IgD-negative memory B cell (primary cell): ENCODE data around the gene COX4I1. TPM values are rescaled to one million over a fixed set of nuclear protein-coding genes. Genes with fewer than 3 reads are reported as not detected.
"Not testable (repeated sequence)": the region's sequence is repeated elsewhere in the genome, so short reads cannot be mapped to it uniquely, and the experiment has no call there.

Experiments
- H3K27ac Mint-ChIP-seq, 3 donors: one replicate each; pipeline ENCODE4 v1.8.0; 2020 to 2022; ENCODE audit warnings: mild to moderate bottlenecking in 3 of 3, mixed read lengths in 3 of 3, moderate library complexity in 1 of 3
- H3K27me3 Mint-ChIP-seq: one replicate; pipeline ENCODE4 v1.8.0; 2021; ENCODE audit warnings: mixed read lengths
- H3K36me3 Mint-ChIP-seq: one replicate; pipeline ENCODE4 v1.8.0; 2020; ENCODE audit warnings: mild to moderate bottlenecking, mixed read lengths
- H3K4me1 Mint-ChIP-seq, 3 donors: one replicate each; pipeline ENCODE4 v1.8.0; 2020 to 2022; ENCODE audit warnings: mixed read lengths in 3 of 3, mild to moderate bottlenecking in 1 of 3
- H3K4me3 Mint-ChIP-seq, 4 donors: one replicate each; pipeline ENCODE4 v1.8.0; 2020 to 2022; ENCODE audit warnings: mild to moderate bottlenecking in 4 of 4, mixed read lengths in 4 of 4, moderate library complexity in 3 of 4
- H3K9me3 Mint-ChIP-seq, 3 donors: one replicate each; pipeline ENCODE4 v1.8.0; 2020 to 2021; ENCODE audit warnings: mixed read lengths in 3 of 3, mild to moderate bottlenecking in 1 of 3
- polyA plus RNA-seq: library from polyadenylated mRNA; unstranded; fragments of 300-500 nt; fragmentation: Illumina TruSeq; gene quantifications from one replicate; pipeline ENCODE4 v1.2.3, GENCODE V29; 2021

COX4I1 gene
- polyA plus RNA-seq, 1 donor from 2014 or later, result 1,007 TPM

DNA sequence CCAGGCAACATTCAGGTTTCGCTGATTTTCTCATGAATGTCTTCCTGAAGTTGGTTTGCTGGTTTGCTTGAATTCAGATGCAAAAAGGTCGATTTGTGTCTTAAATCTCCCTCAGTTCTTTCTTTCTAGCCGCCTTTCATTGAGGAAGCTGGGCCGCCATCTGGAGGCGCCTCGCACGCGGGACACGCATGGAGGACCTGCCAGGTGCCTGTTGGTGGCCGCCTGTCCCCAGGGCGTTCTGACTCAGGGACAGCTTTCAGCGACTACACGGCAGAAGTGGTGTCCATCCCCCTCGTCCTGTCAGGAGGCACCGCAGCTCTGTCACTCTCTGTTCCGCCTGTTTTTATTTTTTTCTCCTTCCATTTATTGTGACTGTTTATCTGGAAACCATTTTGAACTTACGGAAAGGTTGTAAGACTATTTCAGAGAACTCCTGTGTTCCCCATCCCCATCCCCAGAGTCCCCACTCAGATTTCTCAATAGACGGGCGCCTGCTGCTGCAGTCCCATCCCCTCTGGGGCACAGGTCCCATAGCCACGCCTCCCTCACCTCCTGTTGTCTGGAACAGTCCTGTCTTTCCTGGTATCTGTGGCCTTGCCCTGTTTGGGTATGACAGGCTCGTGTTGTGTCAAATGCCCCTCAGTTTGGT is 33.2 kb downstream of the COX4I1 start:
- peaks cover 27 to 38% (median 38%) of the 10 kb centered on the region in 3 donors for H3K4me1 Mint-ChIP-seq
- peaks cover 2 to 5% (median 3%) of the 10 kb centered on the region in 3 donors for H3K9me3 Mint-ChIP-seq
- H3K27me3 Mint-ChIP-seq, result peaks cover 15% of the 10 kb centered on the region
- peak overlapping the region; percentile 27 to 86 (median 68) for H3K4me3 Mint-ChIP-seq
- peak overlapping the region; percentile 17 to 89 (median 83) for H3K27ac Mint-ChIP-seq
- H3K36me3 Mint-ChIP-seq, result peaks cover 2% of the 10 kb centered on the region

DNA sequence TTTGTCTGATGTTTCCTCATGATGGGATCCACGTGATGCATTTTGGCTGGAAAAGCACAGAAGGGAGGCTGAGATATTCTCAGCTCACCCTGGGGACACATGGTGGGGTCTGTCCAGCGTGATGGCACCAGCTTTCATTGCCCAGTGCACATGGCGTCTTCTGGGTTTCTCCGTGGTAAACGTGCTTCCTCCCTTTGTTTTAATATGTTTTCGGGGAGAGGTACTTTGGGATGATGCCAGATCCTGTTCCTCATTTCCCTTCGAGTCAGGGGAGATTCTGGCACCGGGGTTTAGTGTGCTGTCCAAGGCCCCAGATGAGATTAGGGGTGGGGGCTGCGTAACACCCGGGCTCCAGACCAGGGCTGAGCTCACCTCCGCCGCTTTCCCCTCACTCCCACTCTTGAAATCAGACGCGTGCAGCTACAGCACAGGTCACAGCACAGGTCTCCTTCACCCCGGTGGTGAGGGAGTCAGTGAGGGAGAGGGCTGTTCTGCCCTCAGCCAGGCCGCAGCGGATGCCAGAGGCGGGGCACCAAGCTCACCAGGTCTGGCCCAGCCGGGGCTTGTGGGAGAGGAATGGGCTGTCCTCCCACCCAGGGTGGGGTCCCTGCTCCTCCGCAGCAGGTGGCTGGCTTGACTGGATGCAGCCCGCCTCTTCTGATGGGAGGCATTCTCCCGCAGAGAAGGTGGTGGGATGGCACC is 33.9 kb downstream of the COX4I1 start:
- Mint-ChIP-seq H3K36me3 (peaks cover 2% of the 10 kb centered on the region), H3K4me1 (peaks cover 27 to 38% (median 38%) of the 10 kb centered on the region in 3 donors), H3K4me3 (peak overlapping the region; percentile 44 to 86 (median 68)), H3K27ac (peak overlapping the region; percentile 46 to 89 (median 83)), H3K9me3 (peaks cover 3 to 5% (median 3%) of the 10 kb centered on the region in 3 donors), H3K27me3 (peaks cover 15% of the 10 kb centered on the region)

DNA sequence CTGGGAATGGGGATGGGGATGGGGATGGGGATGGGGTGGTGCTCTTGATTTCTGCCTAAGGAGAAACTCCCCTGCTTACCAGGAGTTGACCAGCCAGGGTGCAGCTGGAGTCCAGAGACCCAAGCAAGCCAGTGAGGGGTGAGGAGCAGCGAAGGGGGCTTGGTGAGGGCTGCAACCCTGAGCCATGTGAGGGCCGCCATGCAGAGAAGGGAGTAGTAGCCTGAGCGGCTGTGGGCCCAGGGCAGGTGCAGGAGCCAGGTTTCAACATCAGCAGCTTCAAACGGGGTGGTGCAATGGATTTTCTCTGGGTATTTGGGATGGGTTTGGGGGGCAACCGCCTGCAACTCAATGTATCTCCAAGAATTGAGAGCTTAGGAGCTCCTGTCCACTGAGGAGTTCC is 35.2 kb downstream of the COX4I1 start:
- Mint-ChIP-seq H3K27ac (no peak overlapping the region), H3K4me3 (no peak overlapping the region), H3K36me3 (peaks cover 2% of the 10 kb centered on the region), H3K9me3 (peaks cover 2 to 3% (median 3%) of the 10 kb centered on the region in 3 donors), H3K27me3 (peaks cover 24% of the 10 kb centered on the region), H3K4me1 (peaks cover 16 to 27% (median 26%) of the 10 kb centered on the region in 3 donors)

DNA sequence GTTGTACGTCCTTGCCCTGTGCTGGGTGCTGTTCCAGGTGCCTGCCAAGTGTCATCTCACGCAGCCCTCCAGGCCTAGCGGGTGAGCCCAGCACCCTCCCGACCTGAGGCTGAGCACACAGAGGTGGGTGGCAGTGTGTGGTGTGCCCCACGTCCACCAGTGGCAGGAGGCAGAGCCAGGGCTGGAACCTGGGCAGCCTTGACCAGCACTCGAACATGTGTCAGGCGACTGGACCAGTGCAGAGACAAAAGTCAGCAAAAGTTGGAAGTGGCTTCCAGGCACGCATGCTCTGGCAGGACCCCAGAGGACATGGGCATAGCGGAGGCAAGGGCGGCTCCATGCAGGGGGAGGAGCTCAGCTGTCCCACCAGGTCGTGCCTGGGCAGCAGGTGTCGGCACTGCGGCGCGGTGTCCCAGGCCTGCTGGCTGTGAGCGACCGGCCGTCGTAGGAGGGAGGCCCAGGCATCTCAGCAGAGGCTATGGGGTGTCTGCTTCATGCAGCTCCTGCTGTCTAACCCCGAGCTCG is 35.8 kb downstream of the COX4I1 start:
- H3K27me3 Mint-ChIP-seq, result peaks cover 24% of the 10 kb centered on the region

DNA sequence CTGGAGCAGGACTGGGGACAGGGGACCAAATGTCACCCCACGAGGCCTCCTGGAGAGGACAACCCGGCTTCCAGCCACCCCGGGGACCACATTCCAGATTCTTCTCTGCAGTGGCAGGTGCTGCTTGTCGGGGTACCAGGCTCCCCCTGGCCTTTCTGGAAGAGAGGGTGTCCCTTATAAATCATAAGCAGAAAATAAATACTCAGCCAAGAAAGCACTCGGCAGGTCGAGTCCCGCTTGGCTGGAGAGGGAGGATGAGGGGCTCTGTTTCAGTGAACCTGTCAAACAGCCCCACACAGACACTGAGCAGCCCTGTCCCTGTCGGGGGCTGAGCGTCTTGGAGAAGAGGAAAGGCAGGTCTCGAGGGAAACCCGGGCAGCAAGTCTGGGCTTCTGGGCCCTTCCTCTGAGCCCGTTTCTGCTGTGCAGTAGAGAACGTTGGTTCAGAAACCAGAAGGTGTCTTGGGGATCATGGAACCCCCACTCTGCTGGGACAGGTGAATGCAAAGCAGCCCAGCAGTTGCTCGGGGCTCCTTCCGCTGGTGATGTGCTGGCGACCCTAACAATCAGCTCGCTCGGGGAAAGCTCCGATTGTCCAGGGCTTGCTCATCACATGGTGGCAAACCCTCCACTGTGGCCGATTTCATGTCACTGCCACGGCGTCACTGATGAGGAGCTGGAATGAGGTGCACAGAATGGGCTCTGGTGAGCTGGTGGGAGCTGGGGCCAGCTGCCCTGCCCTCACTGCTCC is 36.6 kb downstream of the COX4I1 start:
- Mint-ChIP-seq H3K4me1 (peaks cover 15 to 22% (median 18%) of the 10 kb centered on the region in 3 donors), H3K27ac (no peak overlapping the region), H3K9me3 (peaks cover 0 to 3% (median 3%) of the 10 kb centered on the region in 3 donors), H3K27me3 (peaks cover 24% of the 10 kb centered on the region), H3K36me3 (peaks cover 2% of the 10 kb centered on the region), H3K4me3 (peak overlapping the region in 1 of 4 donors; percentile 32)

More for the DNA sequence above, 35.8 kb downstream of the COX4I1 start:
- peaks cover 15 to 25% (median 24%) of the 10 kb centered on the region in 3 donors for H3K4me1 Mint-ChIP-seq
- no peak overlapping the region for H3K4me3 Mint-ChIP-seq
- H3K9me3 Mint-ChIP-seq, result peaks cover 2 to 3% (median 3%) of the 10 kb centered on the region in 3 donors
- peaks cover 2% of the 10 kb centered on the region for H3K36me3 Mint-ChIP-seq
- no peak overlapping the region for H3K27ac Mint-ChIP-seq

DNA sequence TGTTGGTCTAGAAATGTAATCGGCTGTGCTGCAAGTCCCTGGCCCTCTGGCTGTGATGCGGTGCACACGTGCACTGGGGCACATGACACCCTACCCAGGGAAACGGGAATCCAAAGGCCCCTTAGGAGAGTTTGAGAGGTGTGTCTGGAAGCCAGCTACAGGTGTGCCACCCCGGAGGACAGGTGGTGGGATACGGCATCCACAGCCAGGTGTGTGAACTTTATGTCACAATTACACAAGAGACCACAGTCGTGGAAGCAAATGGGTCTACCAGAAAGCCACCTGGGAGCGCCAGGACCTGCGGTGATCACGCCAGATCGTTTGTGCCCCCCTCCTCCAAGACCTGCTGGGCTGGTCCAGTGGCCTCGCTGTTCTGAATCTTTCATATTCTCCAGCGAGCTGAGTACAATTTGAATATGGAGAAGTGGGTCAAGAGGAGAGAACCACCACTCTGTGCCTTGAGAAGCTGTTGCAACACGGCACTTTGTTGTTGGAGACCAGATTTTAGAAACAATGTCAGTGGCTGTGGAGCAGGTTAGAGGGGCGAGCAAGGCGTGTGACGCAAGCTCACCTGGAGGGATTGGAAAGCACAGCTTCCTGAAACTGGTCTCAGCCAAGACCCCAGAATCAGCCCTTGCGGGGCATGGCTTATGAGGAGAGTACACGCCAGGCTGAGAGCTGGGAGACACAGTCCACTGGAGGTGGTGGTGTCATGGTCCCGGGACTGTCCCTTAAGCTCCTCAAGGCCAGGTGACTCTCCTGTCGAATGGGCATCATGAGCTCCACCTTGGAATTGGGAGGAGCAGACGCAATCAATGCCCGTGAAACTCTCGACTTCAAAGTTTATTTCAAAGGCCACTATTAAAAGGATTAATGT is 37.4 kb downstream of the COX4I1 start:
- peak overlapping the region in 1 of 3 donors; percentile 45 for H3K27ac Mint-ChIP-seq
- H3K4me3 Mint-ChIP-seq, result peak overlapping the region in 1 of 4 donors; percentile 32
- peaks cover 0 to 3% (median 3%) of the 10 kb centered on the region in 3 donors for H3K9me3 Mint-ChIP-seq
- H3K36me3 Mint-ChIP-seq, result no peaks in the 10 kb centered on the region
- H3K4me1 Mint-ChIP-seq, result peaks cover 12 to 15% (median 13%) of the 10 kb centered on the region in 3 donors
- peaks cover 22% of the 10 kb centered on the region for H3K27me3 Mint-ChIP-seq

DNA sequence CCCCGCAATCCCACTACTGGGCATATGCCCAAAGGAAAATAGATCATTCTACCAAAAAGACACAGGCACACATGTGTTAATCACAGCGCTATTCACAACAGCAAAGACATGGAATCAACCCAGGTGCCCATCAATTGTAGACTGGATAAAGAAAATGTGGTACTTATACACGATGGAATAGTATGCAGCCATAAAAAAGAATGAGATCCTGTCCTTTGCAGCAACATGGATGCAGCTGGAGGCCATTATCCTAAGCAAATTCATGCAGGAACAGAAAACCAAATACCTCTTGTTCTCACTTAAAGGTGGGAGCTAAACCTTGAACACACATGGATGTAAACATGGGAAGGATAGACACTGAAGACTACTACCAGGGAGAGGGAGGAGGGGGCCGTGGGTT is 38.2 kb downstream of the COX4I1 start:
- H3K36me3 Mint-ChIP-seq, H3K4me3 Mint-ChIP-seq, H3K9me3 Mint-ChIP-seq: not testable (repeated sequence)
- Mint-ChIP-seq H3K27me3 (peaks cover 20% of the 10 kb centered on the region), H3K27ac (peak overlapping the region in 1 of 3 donors; percentile 45), H3K4me1 (peaks cover 7 to 11% (median 8%) of the 10 kb centered on the region in 3 donors)

DNA sequence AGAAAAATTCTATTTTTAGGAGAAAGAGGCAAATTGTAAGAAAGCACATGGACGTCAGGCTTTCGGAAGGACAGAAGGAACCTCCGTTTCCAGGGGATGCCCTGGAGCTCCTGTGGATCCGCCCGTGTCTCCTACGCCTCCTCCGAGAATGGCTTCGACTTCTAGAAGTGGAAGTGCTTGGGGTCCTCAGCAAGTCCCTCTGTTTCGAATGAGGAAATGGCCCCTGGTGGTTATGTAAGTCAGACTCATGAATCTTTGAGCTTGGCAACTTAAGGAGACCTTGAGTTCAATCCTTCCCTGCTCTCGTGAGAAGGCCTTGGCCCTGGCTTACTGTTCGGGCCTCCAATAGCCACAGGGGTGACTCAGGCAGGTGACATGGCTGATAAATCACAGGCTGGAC is 38.9 kb downstream of the COX4I1 start:
- Mint-ChIP-seq H3K27ac (no peak overlapping the region), H3K9me3 (peaks cover 0 to 5% (median 3%) of the 10 kb centered on the region in 3 donors), H3K36me3 (no peaks in the 10 kb centered on the region), H3K4me3 (no peak overlapping the region), H3K4me1 (peaks cover 0 to 4% (median 1%) of the 10 kb centered on the region in 3 donors), H3K27me3 (peaks cover 20% of the 10 kb centered on the region)

DNA sequence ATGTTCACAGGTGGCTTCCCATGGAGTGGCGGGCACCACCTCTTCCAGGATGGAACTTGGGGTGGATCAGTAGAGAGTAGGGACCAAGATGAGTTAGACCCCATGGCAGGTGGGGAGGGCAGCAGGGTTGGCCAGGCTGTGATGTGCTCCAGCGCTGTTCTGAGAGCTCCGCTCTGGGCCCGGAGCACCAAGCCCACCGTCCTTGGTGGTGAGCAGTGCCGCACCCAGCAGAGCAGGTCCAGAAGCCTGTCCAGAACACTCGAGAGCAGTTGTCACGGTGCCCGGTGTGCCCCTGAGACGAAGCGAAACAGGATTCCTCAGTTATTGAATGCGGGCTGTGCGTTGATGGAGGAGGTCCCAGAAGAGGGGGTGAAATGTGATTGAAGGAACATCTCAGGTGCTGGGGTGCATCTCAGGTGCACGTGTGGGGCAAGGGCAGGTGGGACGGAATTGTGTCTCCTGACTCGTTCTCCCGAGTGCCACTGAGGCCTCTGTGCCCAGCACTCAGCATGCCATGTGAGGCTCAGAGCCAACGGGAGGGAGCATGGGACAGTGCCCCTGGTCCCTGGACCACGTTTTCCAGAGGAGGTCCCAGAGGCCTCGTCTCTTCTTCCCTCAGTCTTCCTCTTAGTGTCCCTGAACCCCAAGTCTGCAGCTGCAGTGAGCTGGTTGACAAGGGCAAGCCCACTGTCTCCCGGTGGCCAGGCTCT is 39.5 kb downstream of the COX4I1 start:
- Mint-ChIP-seq H3K9me3 (peaks cover 0 to 5% (median 3%) of the 10 kb centered on the region in 3 donors), H3K27ac (no peak overlapping the region), H3K27me3 (peaks cover 20% of the 10 kb centered on the region), H3K4me3 (peak overlapping the region in 1 of 4 donors; percentile 0), H3K36me3 (no peaks in the 10 kb centered on the region), H3K4me1 (peaks cover 0 to 2% (median 0%) of the 10 kb centered on the region in 3 donors)

DNA sequence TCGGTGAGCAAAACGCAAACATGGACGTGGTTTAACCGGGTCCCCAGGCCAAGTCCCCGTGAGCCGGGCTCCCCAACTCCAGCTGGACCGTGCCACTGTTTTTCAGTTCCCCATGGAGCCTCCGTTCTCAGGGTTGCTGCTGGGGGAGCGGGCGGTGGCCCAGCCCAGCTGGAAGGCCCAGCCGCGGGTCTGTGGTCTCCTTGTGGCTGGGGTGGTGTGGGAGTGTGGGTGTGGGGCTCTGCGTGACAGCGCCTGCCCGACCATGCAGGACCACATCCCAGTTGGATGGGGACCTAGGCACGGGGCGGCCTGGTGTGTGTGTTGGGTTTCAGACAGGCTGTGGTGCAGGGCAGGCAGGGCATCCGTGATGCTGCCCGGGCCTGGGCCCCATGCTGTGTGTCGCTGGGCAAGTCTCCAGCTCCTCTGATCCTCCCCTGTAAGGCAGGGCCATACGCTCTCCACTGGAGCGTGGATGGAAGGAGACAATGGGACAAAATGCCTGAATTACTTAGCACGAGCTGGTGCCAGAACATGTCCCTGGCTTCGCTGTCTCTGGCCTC is 40.3 kb downstream of the COX4I1 start:
- H3K4me1 Mint-ChIP-seq, result peaks cover 2 to 6% (median 2%) of the 10 kb centered on the region in 3 donors
- peaks cover 0 to 5% (median 3%) of the 10 kb centered on the region in 3 donors for H3K9me3 Mint-ChIP-seq
- peaks cover 20% of the 10 kb centered on the region for H3K27me3 Mint-ChIP-seq
- H3K27ac Mint-ChIP-seq, result no peak overlapping the region
- H3K4me3 Mint-ChIP-seq, result no peak overlapping the region
- peaks cover 2% of the 10 kb centered on the region for H3K36me3 Mint-ChIP-seq

DNA sequence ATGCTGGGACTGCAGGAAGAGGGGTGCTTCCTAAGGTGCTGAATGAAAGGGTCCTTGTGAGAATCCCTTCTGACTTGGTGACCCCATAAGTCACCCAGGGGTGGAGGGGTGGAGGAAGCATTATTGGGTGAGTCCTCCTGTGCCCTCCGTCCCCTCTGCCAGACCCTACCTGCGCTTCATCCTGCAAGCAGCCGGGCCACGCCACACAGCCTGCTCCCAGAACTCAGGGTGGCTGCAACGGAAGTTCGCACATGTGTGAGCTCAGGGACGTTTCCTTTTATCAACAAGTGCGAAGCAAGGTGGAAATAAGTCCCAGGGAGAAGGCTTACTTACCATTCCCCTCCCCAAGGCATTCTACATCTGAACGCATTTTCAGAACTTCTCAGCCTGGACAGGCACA is 40.9 kb downstream of the COX4I1 start:
- peaks cover 21% of the 10 kb centered on the region for H3K27me3 Mint-ChIP-seq
- H3K4me3 Mint-ChIP-seq, result no peak overlapping the region
- peaks cover 5 to 8% (median 6%) of the 10 kb centered on the region in 3 donors for H3K4me1 Mint-ChIP-seq
- H3K9me3 Mint-ChIP-seq, result peaks cover 0 to 5% (median 3%) of the 10 kb centered on the region in 3 donors
- peaks cover 5% of the 10 kb centered on the region for H3K36me3 Mint-ChIP-seq
- no peak overlapping the region for H3K27ac Mint-ChIP-seq

DNA sequence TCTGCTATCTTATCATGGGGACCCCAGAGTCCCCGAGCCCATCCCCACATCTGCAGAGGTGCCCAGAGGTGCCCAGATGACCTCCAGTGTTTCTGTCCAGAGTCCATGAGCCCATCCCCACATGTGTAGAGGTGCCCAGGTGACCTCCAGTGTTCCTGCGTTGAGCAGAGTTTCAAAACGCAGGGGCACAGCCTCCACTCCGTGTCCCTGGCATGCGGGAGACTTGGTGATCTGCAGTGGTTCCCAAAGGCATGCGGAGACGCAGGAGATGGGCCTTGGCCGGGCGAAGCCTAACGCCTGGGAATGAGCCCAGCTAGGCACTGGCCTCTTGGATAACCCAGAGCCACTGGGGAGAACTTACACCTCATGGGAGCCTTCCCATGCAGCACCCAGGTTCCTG is 41.3 kb downstream of the COX4I1 start:
- peaks cover 0 to 5% (median 3%) of the 10 kb centered on the region in 3 donors for H3K9me3 Mint-ChIP-seq
- no peak overlapping the region for H3K27ac Mint-ChIP-seq
- peaks cover 5 to 8% (median 6%) of the 10 kb centered on the region in 3 donors for H3K4me1 Mint-ChIP-seq
- H3K36me3 Mint-ChIP-seq, result peaks cover 5% of the 10 kb centered on the region
- H3K27me3 Mint-ChIP-seq, result peaks cover 19% of the 10 kb centered on the region
- no peak overlapping the region for H3K4me3 Mint-ChIP-seq

DNA sequence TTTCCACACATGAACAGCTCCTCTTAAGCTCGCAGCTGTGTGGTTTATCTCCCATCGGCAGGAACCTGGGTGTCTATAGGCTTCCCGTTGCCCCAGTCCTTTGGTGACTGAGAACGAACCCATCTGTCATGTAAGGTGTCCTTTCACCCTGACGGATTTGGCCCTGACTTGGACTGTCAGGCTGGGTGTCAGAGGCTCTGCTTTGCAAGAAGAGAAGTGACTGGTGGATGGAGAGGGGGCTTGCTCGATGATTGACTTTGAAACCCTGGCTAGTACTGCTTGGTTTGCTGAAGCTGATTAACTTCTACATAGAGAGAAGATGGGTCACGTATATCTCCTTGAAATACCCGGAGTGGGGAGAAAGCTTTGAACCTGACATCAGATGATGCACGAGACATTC is 42.9 kb downstream of the COX4I1 start:
- Mint-ChIP-seq H3K9me3 (peaks cover 0 to 5% (median 0%) of the 10 kb centered on the region in 3 donors), H3K4me3 (no peak overlapping the region), H3K36me3 (peaks cover 5% of the 10 kb centered on the region), H3K27me3 (peaks cover 18% of the 10 kb centered on the region), H3K27ac (no peak overlapping the region), H3K4me1 (peaks cover 8 to 13% (median 11%) of the 10 kb centered on the region in 3 donors)
